GM18873 (cell line): ENCODE data around the gene SLC25A21.
A peak's percentile ranks its signal among the peaks of the same experiment; 100 is the strongest.

Experiments
- ATAC-seq: cut with Tn5 transposase; IDR thresholded peaks from one replicate; pipeline ENCODE4 v1.9.1; 2021; ENCODE audit warnings: mild to moderate bottlenecking, moderate library complexity, moderate number of reproducible peaks; ENCODE audit not compliant: unreplicated experiment, low FRiP score

SLC25A21 gene

GRCh38 chr14:36950812-36951211 lies 221.6 kb downstream of the SLC25A21 start:
- no peak for ATAC-seq

- no peak for ATAC-seq
Measured at GRCh38 chr14:36949371-36949770, 223.0 kb downstream of the SLC25A21 start.

- ATAC-seq = no peak
Measured at GRCh38 chr14:36948157-36948859, 224.1 kb downstream of the SLC25A21 start.

GRCh38 chr14:36947362-36947761 lies 225.0 kb downstream of the SLC25A21 start:
- ATAC-seq = no peak

GRCh38 chr14:36946872-36947271 lies 225.5 kb downstream of the SLC25A21 start:
- ATAC-seq = no peak

GRCh38 chr14:36944307-36945010 lies 227.9 kb downstream of the SLC25A21 start:
- no peak for ATAC-seq

- no peak for ATAC-seq
Measured at GRCh38 chr14:36942522-36943245, 229.7 kb downstream of the SLC25A21 start.

- ATAC-seq = peak; percentile 83
Measured at GRCh38 chr14:36941783-36942521, 230.5 kb downstream of the SLC25A21 start.

- no peak for ATAC-seq
Measured at GRCh38 chr14:36940476-36940875, 231.9 kb downstream of the SLC25A21 start.

- ATAC-seq = no peak
Measured at GRCh38 chr14:36939265-36939664, 233.1 kb downstream of the SLC25A21 start.

- ATAC-seq = no peak
Measured at GRCh38 chr14:36938678-36939077, 233.7 kb downstream of the SLC25A21 start.

- no peak for ATAC-seq
Measured at GRCh38 chr14:36935976-36936678, 236.3 kb downstream of the SLC25A21 start.

- no peak for ATAC-seq
Measured at GRCh38 chr14:36934304-36934703, 238.1 kb downstream of the SLC25A21 start.

- ATAC-seq = no peak
Measured at GRCh38 chr14:36931791-36932190, 240.6 kb downstream of the SLC25A21 start.

GRCh38 chr14:36928432-36928831 lies 244.0 kb downstream of the SLC25A21 start:
- ATAC-seq = no peak

- no peak for ATAC-seq
Measured at GRCh38 chr14:36925094-36925493, 247.3 kb downstream of the SLC25A21 start.

- no peak for ATAC-seq
Measured at GRCh38 chr14:36916668-36917067, 255.7 kb downstream of the SLC25A21 start.

GRCh38 chr14:36915081-36915480 lies 257.3 kb downstream of the SLC25A21 start:
- ATAC-seq = no peak

- no peak for ATAC-seq
Measured at GRCh38 chr14:36910578-36910977, 261.8 kb downstream of the SLC25A21 start.

- ATAC-seq = no peak
Measured at GRCh38 chr14:36905272-36905888, 267.0 kb downstream of the SLC25A21 start.
